Stimulated activated memory B cell treated with anti-CD40 and anti-IgM and Interleukin-4, amounts not matched to agents 10 μg/mL and 1 μg/mL and 100 μg/mL, for 72 hours (primary cell): Measurements from ENCODE around the gene TNFSF12.
A peak's percentile ranks its signal among the peaks of the same experiment; 100 is the strongest.
"Not testable (repeated sequence)": the region's sequence is repeated elsewhere in the genome, so short reads cannot be mapped to it uniquely, and the experiment has no call there.

ENCODE experiments used
- ATAC-seq: fragments of 150-1000 bp; cut with Tn5 transposase; 2 replicates; pipeline ENCODE4 v1.10.0; 2021
- H3K27ac Mint-ChIP-seq: one replicate; pipeline ENCODE4 v1.8.0; 2022; ENCODE audit warnings: mild to moderate bottlenecking, mixed read lengths
- H3K27me3 Mint-ChIP-seq: one replicate; pipeline ENCODE4 v1.8.0; 2022; ENCODE audit warnings: mixed read lengths
- H3K36me3 Mint-ChIP-seq: one replicate; pipeline ENCODE4 v1.8.0; 2022; ENCODE audit warnings: mixed read lengths
- H3K4me1 Mint-ChIP-seq: one replicate; pipeline ENCODE4 v1.8.0; 2022; ENCODE audit warnings: mixed read lengths
- H3K4me3 Mint-ChIP-seq: one replicate; pipeline ENCODE4 v1.8.0; 2022; ENCODE audit warnings: mild to moderate bottlenecking, moderate library complexity, mixed read lengths
- H3K9me3 Mint-ChIP-seq: one replicate; pipeline ENCODE4 v1.8.0; 2022; ENCODE audit warnings: mixed read lengths

TNFSF12 gene

DNA sequence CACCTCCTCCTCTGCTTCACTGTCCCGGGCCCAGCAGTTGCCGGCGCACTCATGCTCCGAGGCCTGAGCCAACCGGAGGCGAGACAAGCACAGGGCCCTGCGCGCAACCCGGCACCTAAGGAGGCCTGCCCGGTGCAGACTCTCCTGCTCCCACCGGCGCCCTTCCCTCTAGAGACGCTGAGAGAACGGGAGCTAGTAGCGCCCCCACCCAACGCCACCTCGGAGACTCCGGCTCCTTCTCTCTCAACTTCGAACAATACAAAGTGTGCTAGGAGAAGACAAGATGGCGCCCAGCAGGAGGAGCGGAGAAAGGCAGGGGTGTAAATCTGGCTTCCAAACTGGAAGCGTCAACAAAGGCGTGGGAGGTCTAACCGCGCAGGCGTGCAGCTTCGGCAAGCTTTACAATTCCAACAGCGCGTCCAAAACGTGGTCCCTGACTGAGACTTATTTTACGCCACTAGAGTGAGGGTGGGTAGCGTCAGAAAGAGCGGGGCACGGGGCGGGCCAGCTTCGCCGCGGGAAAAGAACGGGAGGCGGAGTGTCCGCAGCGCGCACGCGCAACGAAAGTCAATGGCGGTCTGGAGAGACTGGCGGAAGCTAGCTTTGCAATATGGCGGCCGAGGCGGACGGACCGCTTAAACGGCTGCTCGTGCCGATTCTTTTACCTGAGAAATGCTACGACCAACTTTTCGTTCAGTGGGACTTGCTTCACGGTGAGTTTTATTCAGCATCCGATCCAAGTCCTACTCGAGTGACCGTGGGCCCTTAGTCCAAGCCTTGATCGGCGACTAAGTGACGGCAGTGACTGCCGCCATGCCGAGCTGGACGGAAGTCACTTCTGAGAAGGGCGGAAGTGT is 34.6 kb downstream of the TNFSF12 start, which contains the start of gene MPDU1:
Gene MPDU1, plus strand, starts transcription at position 600 of the 857 bp plus-strand sequence. Its CDS starts 11 bp downstream, at position 611.
- H3K27me3 Mint-ChIP-seq = no peaks in the 10 kb centered on the region
- peaks cover 59% of the 10 kb centered on the region for H3K4me1 Mint-ChIP-seq
- H3K27ac Mint-ChIP-seq = peak within 1 kb of the TSS; percentile 96
- H3K9me3 Mint-ChIP-seq = no peaks in the 10 kb centered on the region
- ATAC-seq = peak; percentile 88
- H3K4me3 Mint-ChIP-seq = peak within 1 kb of the TSS; percentile 92
- H3K36me3 Mint-ChIP-seq = peaks cover 52% of the 10 kb centered on the region

DNA sequence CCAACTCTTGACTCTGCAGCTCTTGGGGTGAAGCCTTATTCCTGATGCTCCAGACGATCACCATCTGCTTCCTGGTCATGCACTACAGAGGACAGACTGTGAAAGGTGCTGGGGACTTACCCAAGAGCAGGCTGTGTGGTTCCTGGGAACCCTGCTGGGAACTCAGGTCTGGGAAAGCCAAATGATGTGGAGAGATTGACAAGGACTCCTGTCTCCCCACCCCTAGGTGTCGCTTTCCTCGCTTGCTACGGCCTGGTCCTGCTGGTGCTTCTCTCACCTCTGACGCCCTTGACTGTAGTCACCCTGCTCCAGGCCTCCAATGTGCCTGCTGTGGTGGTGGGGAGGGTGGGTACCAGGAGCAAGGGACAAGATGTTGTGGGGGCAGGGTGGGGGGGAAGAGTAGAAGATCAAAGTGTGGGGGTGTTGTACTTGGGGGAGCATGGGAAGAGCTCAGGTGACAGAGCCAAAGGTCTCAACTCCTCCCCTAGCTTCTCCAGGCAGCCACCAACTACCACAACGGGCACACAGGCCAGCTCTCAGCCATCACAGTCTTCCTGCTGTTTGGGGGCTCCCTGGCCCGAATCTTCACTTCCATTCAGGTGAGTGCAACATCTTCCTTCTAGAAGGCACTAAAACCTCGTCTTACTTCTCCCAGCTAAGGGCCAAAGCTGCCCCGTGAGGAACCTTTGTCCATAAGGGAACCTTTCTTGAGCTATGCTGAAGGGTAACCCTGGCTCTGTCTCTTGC is 38.0 kb downstream of the TNFSF12 start:
- H3K4me1 Mint-ChIP-seq = peaks cover 26% of the 10 kb centered on the region
- no peaks in the 10 kb centered on the region for H3K27me3 Mint-ChIP-seq
- no peaks in the 10 kb centered on the region for H3K9me3 Mint-ChIP-seq
- ATAC-seq = no peak
- H3K27ac Mint-ChIP-seq = peak overlapping the region; percentile 67
- no peak overlapping the region for H3K4me3 Mint-ChIP-seq
- peaks cover 45% of the 10 kb centered on the region for H3K36me3 Mint-ChIP-seq

DNA sequence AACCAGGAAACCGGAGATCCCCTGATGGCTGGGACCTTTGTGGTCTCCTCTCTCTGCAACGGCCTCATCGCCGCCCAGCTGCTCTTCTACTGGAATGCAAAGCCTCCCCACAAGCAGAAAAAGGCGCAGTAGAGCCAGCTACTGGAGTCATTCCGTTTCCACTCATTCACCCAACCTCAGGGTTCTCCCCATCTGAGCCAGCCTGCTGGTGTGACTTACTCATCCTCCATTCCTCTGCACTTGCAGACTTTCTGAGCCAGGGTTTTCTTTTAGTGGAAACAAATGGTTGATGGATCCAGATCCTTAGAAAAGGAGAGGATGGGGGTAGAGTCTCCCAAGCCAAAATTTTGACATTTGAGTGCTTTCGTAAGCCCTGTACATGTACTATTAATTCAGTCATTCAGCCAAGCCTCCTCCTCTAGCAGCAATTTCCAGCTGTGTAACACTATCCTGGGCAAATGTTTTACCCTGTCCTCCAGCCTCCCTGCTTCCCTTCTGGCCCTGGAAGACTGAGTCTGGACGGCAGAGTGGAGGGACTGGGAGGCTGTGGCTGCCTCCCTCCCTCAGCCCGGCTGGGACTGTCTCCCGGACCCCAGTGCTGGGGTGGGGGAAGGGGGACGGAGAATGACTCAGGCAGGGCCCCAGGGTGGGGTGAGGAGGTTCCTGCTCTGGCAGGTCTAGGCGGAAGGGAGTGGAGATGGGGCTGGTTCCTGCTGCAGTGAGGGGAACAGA is 38.7 kb downstream of the TNFSF12 start:
- H3K36me3 Mint-ChIP-seq = peaks cover 47% of the 10 kb centered on the region
- no peak for ATAC-seq

GRCh38 chr17:7588553-7589203 is 39.8 kb downstream of the TNFSF12 start:
- Mint-ChIP-seq H3K9me3 (no peaks in the 10 kb centered on the region), H3K4me1 (peaks cover 17% of the 10 kb centered on the region), H3K36me3 (peaks cover 57% of the 10 kb centered on the region), H3K27ac (peak overlapping the region; percentile 39), H3K4me3 (no peak overlapping the region), H3K27me3 (no peaks in the 10 kb centered on the region)
- peak; percentile 25 for ATAC-seq

More for the DNA sequence above, 38.7 kb downstream of the TNFSF12 start:
- H3K4me3 Mint-ChIP-seq = no peak overlapping the region
- H3K27me3 Mint-ChIP-seq = no peaks in the 10 kb centered on the region
- peaks cover 18% of the 10 kb centered on the region for H3K4me1 Mint-ChIP-seq
- H3K9me3 Mint-ChIP-seq = no peaks in the 10 kb centered on the region
- peak overlapping the region; percentile 67 for H3K27ac Mint-ChIP-seq

GRCh38 chr17:7589204-7589868 is 40.5 kb downstream of the TNFSF12 start:
- ATAC-seq = peak; percentile 74
- H3K4me1 Mint-ChIP-seq = peaks cover 15% of the 10 kb centered on the region
- H3K36me3 Mint-ChIP-seq = peaks cover 61% of the 10 kb centered on the region
- H3K27ac Mint-ChIP-seq = no peak overlapping the region
- no peak overlapping the region for H3K4me3 Mint-ChIP-seq
- no peaks in the 10 kb centered on the region for H3K27me3 Mint-ChIP-seq
- H3K9me3 Mint-ChIP-seq = no peaks in the 10 kb centered on the region

GRCh38 chr17:7589891-7590691 is 41.2 kb downstream of the TNFSF12 start, which contains the start of gene SOX15:
Gene SOX15 (minus strand): TSS chr17:7590094. CDS start chr17:7589676, 418 bp downstream.
- H3K36me3 Mint-ChIP-seq = peaks cover 59% of the 10 kb centered on the region
- no peaks in the 10 kb centered on the region for H3K9me3 Mint-ChIP-seq
- no peak within 1 kb of the TSS for H3K27ac Mint-ChIP-seq
- no peaks in the 10 kb centered on the region for H3K27me3 Mint-ChIP-seq
- H3K4me3 Mint-ChIP-seq = no peak within 1 kb of the TSS
- H3K4me1 Mint-ChIP-seq = peaks cover 8% of the 10 kb centered on the region
- no peak for ATAC-seq

- no peak for ATAC-seq
- H3K4me1 Mint-ChIP-seq = peaks cover 2% of the 10 kb centered on the region
- no peaks in the 10 kb centered on the region for H3K9me3 Mint-ChIP-seq
- no peak overlapping the region for H3K4me3 Mint-ChIP-seq
- H3K36me3 Mint-ChIP-seq = peaks cover 62% of the 10 kb centered on the region
- no peaks in the 10 kb centered on the region for H3K27me3 Mint-ChIP-seq
- H3K27ac Mint-ChIP-seq = no peak overlapping the region
These were observed 41.9 kb downstream of the TNFSF12 start for GRCh38 chr17:7590743-7591142.

DNA sequence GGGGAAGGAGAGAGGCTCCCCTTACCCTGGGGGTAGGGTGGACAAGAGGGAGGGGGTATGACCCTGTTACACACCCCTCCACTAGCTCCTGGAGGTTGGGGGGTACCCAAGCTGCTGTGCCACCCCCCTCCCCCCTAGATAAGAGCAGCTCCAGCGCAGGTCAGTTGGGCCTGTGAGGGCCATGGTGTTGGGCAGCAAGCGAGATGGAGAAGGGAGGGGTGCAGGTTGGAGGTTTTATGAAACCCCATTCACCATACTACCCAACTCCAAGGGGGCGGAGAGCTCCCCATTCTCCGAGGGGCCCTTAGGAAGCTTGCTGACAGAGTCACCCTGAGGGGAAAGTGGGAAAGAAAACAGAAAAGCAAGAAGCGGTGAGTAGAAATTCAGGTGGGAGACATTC is 42.7 kb downstream of the TNFSF12 start:
- no peak overlapping the region for H3K27ac Mint-ChIP-seq
- no peaks in the 10 kb centered on the region for H3K4me1 Mint-ChIP-seq
- H3K9me3 Mint-ChIP-seq = no peaks in the 10 kb centered on the region
- no peaks in the 10 kb centered on the region for H3K27me3 Mint-ChIP-seq
- H3K4me3 Mint-ChIP-seq = no peak overlapping the region
- peaks cover 63% of the 10 kb centered on the region for H3K36me3 Mint-ChIP-seq
- ATAC-seq = no peak

DNA sequence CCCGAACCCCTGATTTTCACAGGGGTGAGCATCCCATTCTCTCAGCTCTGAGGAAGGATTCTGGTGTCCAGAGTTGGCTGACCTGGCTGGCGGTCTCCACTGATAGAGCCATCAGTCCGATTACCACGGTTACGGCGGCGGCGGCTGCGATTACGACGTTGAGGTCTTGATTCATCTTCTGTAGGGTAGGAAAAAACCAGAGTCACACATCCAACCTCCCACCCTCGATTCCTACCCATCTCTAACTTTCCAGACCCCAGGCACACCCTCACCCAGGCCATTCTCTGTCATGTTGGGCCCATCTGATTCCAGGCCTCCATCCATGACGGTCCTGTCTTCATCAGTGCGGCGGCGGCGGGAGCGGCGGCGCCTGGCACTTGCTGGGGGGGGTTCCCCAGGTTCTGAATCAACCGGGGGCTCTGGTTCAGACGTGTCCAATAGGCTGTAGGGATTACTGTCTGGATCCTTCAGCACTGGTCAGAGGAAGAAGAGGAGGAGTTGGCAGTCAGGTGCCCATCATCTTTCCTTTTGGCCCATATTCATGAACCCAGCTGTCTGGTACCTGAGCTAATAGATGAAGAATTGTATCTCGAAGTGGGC is 43.7 kb downstream of the TNFSF12 start:
- no peak for ATAC-seq
- Mint-ChIP-seq H3K36me3 (peaks cover 65% of the 10 kb centered on the region), H3K27me3 (no peaks in the 10 kb centered on the region), H3K9me3 (no peaks in the 10 kb centered on the region), H3K4me3 (no peak overlapping the region), H3K27ac (no peak overlapping the region), H3K4me1 (no peaks in the 10 kb centered on the region)

GRCh38 chr17:7593296-7593695 is 44.4 kb downstream of the TNFSF12 start:
- H3K9me3 Mint-ChIP-seq = no peaks in the 10 kb centered on the region
- no peak overlapping the region for H3K27ac Mint-ChIP-seq
- no peak overlapping the region for H3K4me3 Mint-ChIP-seq
- H3K4me1 Mint-ChIP-seq = no peaks in the 10 kb centered on the region
- no peak for ATAC-seq
- H3K27me3 Mint-ChIP-seq = no peaks in the 10 kb centered on the region
- H3K36me3 Mint-ChIP-seq = peaks cover 62% of the 10 kb centered on the region

GRCh38 chr17:7597561-7597960 is 48.7 kb downstream of the TNFSF12 start:
- not testable (repeated sequence) for H3K27me3 Mint-ChIP-seq, ATAC-seq, H3K4me3 Mint-ChIP-seq, H3K27ac Mint-ChIP-seq, H3K4me1 Mint-ChIP-seq, H3K9me3 Mint-ChIP-seq
- peaks cover 72% of the 10 kb centered on the region for H3K36me3 Mint-ChIP-seq

GRCh38 chr17:7606280-7606679 is 57.4 kb downstream of the TNFSF12 start:
- peaks cover 25% of the 10 kb centered on the region for H3K4me1 Mint-ChIP-seq
- peaks cover 51% of the 10 kb centered on the region for H3K36me3 Mint-ChIP-seq
- no peaks in the 10 kb centered on the region for H3K9me3 Mint-ChIP-seq
- no peak overlapping the region for H3K4me3 Mint-ChIP-seq
- ATAC-seq = no peak
- no peaks in the 10 kb centered on the region for H3K27me3 Mint-ChIP-seq
- H3K27ac Mint-ChIP-seq = no peak overlapping the region
